Measurements from ENCODE around the gene EFL1. TPM values are rescaled to one million over a fixed set of nuclear protein-coding genes. Genes with fewer than 3 reads are reported as not detected.

The EFL1 gene
- total RNA-seq, 4 donors from 2014 or later, result 18.3 to 25.3 (median 22.2) TPM

DNA sequence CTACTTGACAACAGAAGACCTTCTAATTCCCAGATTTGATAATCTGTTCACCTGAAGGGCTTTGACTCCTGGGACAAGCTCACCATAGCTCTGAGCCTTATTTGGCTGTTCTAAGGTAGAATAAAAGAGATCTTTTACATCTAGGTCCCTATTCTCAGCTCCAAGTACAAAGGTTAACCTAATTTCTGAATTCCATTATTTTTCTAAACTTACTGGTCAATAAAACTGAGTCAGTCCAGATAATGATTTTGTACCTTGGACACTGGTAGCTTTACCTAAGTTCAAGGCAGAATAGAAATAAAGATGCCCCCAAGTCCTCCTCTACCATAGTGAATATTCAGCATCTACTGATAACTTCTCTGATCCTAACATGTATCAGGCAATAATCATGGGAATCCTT lies 135.0 kb downstream of the EFL1 start:
- peaks cover 6% of the 10 kb centered on the region for H3K4me1 ChIP-seq
- H3K27me3 ChIP-seq, result no peaks in the 10 kb centered on the region
- no peaks in the 10 kb centered on the region for H3K9me3 ChIP-seq
- TF ChIP-seq, protein P1, sequence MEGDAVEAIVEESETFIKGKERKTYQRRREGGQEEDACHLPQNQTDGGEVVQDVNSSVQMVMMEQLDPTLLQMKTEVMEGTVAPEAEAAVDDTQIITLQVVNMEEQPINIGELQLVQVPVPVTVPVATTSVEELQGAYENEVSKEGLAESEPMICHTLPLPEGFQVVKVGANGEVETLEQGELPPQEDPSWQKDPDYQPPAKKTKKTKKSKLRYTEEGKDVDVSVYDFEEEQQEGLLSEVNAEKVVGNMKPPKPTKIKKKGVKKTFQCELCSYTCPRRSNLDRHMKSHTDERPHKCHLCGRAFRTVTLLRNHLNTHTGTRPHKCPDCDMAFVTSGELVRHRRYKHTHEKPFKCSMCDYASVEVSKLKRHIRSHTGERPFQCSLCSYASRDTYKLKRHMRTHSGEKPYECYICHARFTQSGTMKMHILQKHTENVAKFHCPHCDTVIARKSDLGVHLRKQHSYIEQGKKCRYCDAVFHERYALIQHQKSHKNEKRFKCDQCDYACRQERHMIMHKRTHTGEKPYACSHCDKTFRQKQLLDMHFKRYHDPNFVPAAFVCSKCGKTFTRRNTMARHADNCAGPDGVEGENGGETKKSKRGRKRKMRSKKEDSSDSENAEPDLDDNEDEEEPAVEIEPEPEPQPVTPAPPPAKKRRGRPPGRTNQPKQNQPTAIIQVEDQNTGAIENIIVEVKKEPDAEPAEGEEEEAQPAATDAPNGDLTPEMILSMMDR (IDR thresholded peaks at IDR 0.05), result no peak
- TF ChIP-seq EP300 (IDR thresholded peaks at IDR 0.05), result no peak
- no peak for TF ChIP-seq POLR2AphosphoS5 (IDR thresholded peaks at IDR 0.05)
- TF ChIP-seq POLR2A (IDR thresholded peaks at IDR 0.05), result no peak
- peaks cover 14% of the 10 kb centered on the region for H3K36me3 ChIP-seq
- DNase-seq (ENCODE audit: low spot score in 2 of 2), result no peak
- H3K27ac ChIP-seq, result no peak overlapping the region
- H3K4me3 ChIP-seq, result no peak overlapping the region

DNA sequence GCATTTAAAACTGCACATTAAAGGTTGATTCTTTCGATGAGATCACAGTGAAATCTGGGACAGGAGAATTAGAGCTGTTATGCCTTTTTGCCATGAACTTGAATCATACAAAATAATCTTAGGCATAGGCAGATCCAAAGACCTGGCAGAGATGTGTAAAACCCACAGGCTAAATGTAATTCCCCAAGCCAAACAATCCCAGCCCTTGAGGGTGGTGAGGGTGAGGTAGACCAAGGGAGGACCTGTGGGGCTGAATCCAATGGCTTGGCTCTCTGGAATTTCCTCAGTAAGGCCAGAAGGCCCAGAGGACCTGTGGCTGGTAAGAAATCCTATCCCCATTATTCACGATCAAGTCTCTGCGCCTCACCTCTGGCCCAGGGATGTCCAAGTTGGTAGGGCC lies 136.2 kb downstream of the EFL1 start:
- no peaks in the 10 kb centered on the region for H3K9me3 ChIP-seq
- 89% methylated on average over 3 of the region's 3 CpGs for WGBS
- no peak overlapping the region for H3K27ac ChIP-seq
- H3K4me3 ChIP-seq, result no peak overlapping the region
- no peak for DNase-seq (ENCODE audit: low spot score in 2 of 2)
- no peak for TF ChIP-seq POLR2A (IDR thresholded peaks at IDR 0.05)
- no peak for TF ChIP-seq POLR2AphosphoS5 (IDR thresholded peaks at IDR 0.05)
- TF ChIP-seq EP300 (IDR thresholded peaks at IDR 0.05), result no peak
- TF ChIP-seq, protein P1 (IDR thresholded peaks at IDR 0.05), result no peak
- peaks cover 14% of the 10 kb centered on the region for H3K36me3 ChIP-seq
- peaks cover 10% of the 10 kb centered on the region for H3K4me1 ChIP-seq
- no peaks in the 10 kb centered on the region for H3K27me3 ChIP-seq

DNA sequence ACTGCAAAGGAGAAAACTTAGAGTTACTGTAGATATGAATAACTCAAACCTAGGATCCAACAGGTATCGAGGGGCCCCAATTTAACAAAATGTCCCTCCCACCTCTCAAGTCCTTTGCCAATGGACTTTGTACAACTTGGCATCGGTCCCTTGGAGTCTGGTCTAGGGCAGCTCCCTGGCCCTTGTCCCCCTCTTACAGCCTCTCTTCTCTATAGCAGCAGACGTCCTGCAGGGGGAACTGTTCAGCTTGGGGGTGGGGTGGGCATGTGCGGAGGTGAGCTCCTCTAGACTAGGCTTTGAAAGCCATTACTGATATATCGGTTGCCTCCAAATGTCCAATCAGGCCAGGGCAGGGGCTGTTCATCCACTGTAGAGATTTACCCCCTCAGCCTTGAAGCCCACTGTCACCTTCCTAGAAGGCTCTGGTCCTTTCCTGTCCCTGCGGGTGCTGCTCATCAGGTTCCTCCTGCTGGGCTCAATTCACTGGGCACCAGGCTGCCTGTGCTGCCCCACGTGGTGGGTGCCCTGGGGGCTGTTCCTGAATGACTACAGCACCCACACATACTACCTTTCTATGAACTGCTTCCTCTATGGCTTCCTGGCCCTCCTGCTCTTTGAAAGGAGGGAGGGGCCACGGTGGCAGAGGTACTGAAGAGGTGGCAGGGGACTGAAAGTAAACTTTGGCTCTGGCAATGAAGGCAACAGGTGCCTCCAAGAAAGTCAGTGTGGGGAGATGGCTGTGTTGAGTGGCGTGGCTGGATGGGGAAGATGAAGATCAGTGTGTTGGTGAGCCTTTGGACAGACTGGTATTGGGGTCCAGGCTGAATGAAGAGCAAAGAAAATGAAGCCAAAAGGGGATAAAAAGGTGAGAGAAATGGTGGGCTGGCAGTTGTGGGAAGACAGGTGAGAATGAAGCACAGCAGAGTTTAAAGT lies 137.9 kb downstream of the EFL1 start:
- peaks cover 10% of the 10 kb centered on the region for H3K4me1 ChIP-seq
- WGBS, result 84% methylated on average over 9 of the region's 9 CpGs
- no peak for DNase-seq (ENCODE audit: low spot score in 2 of 2)
- H3K4me3 ChIP-seq, result no peak overlapping the region
- no peak for TF ChIP-seq POLR2A (IDR thresholded peaks at IDR 0.05)
- no peak for TF ChIP-seq POLR2AphosphoS5 (IDR thresholded peaks at IDR 0.05)
- TF ChIP-seq EP300 (IDR thresholded peaks at IDR 0.05), result no peak
- TF ChIP-seq, protein P1 (IDR thresholded peaks at IDR 0.05), result no peak
- H3K27ac ChIP-seq, result no peak overlapping the region
- H3K36me3 ChIP-seq, result peaks cover 8% of the 10 kb centered on the region
- no peaks in the 10 kb centered on the region for H3K27me3 ChIP-seq
- no peaks in the 10 kb centered on the region for H3K9me3 ChIP-seq

DNA sequence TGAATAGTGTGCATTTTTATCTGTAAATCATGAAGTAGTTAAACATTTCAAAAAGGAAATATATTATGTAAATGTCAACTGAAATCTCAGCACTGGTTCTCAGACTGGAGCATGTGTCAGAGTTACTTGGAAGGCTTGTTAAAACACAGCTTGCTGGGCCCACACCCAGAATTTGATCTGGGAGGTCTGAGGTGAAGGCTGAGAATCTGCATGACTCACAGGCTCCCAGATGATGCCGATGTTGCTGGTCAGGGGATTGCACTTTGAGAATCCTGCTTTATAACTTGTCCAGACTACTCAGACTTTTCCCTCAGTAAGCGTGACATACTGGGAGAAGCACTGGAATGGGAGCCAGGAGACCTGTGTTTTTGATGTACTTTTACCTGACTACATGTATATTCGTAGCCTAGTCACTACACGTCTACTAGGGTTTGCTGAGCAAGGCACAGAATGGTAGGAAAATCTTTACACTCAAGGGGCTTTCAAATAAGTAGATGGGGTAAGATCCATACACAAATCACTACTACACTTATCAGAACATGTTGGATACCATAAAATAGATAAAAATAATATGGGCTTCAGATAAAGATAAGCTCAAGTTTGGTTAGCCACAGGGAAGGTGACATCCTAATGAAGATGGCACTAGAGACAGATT lies 139.7 kb downstream of the EFL1 start:
- no peaks in the 10 kb centered on the region for H3K9me3 ChIP-seq
- H3K4me3 ChIP-seq, result no peak overlapping the region
- DNase-seq (ENCODE audit: low spot score in 2 of 2), result no peak
- no peaks in the 10 kb centered on the region for H3K27me3 ChIP-seq
- H3K27ac ChIP-seq, result no peak overlapping the region
- no peak for TF ChIP-seq EP300 (IDR thresholded peaks at IDR 0.05)
- WGBS, result 54% methylated on average over 4 of the region's 4 CpGs
- H3K36me3 ChIP-seq, result peaks cover under 1% of the 10 kb centered on the region
- peaks cover 10% of the 10 kb centered on the region for H3K4me1 ChIP-seq

DNA sequence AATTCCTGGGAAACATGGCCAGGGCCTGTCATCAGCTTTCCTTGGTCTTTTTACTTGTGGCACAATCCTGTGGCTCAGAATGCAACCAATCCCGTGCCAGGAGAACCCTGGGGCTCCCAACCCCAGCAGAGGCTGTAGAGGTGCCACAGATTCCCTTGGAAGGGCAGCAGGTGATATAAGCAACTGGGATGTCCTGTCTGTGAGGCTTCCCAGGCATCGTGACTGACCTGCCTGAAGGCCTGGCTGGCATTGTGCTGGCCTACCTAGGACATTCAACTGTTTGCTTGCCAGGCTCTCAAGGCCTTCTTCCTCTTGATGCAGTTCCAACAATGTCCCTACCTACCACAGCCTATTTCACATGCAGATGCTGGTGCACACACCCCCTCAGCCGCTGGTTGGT lies 144.5 kb downstream of the EFL1 start:
- TF ChIP-seq EP300 (IDR thresholded peaks at IDR 0.05), result no peak
- no peak for TF ChIP-seq POLR2A (IDR thresholded peaks at IDR 0.05)
- TF ChIP-seq, protein P1 (IDR thresholded peaks at IDR 0.05), result no peak
- no peak for TF ChIP-seq POLR2AphosphoS5 (IDR thresholded peaks at IDR 0.05)
- Histone ChIP-seq H3K27me3 (no peaks in the 10 kb centered on the region), H3K36me3 (no peaks in the 10 kb centered on the region), H3K27ac (no peak overlapping the region), H3K9me3 (no peaks in the 10 kb centered on the region), H3K4me3 (no peak overlapping the region), H3K4me1 (peaks cover 9% of the 10 kb centered on the region)
- 67% methylated on average over 3 of the region's 3 CpGs for WGBS
- DNase-seq (ENCODE audit: low spot score in 2 of 2), result no peak

All from suprapubic skin (tissue), 4 donors.